Skeletal muscle satellite cell (primary cell): ENCODE measurements around the gene PDE1C.

Experiments
- H3K27me3 ChIP-seq: 2 replicates; pipeline ENCODE4 v1.7.0; 2013; ENCODE audit warnings: low read length; ENCODE audit not compliant: control insufficient read depth, insufficient read depth
- H3K36me3 ChIP-seq: 2 replicates; pipeline ENCODE4 v1.7.0; 2013; ENCODE audit warnings: mild to moderate bottlenecking, control low read depth, low read length; ENCODE audit not compliant: insufficient read depth
- H3K4me1 ChIP-seq: 2 replicates; pipeline ENCODE4 v1.7.0; 2013; ENCODE audit warnings: low read length; ENCODE audit not compliant: control insufficient read depth, insufficient read depth
- H3K4me2 ChIP-seq: 2 replicates; pipeline ENCODE4 v1.7.0; 2013; ENCODE audit warnings: mild to moderate bottlenecking, low read length
- H3K4me3 ChIP-seq: 2 replicates; pipeline ENCODE4 v1.7.0; 2013; ENCODE audit warnings: low read length
- H3K9ac ChIP-seq: 2 replicates; pipeline ENCODE4 v1.7.0; 2013; ENCODE audit warnings: mild to moderate bottlenecking, low read depth, low read length, moderate library complexity
- H3K9me3 ChIP-seq: replicated peaks from 2 replicates; pipeline ENCODE4 v1.7.0; 2013; ENCODE audit warnings: mild to moderate bottlenecking, control low read depth, low read length

Gene PDE1C

GRCh38 chr7:31957090-31957720, 113.0 kb downstream of the PDE1C start:
- Histone ChIP-seq H3K9me3 (peaks cover 2% of the 10 kb centered on the region), H3K4me3 (no peak overlapping the region), H3K4me2 (peak overlapping the region; percentile 43), H3K27me3 (no peaks in the 10 kb centered on the region), H3K36me3 (no peaks in the 10 kb centered on the region), H3K4me1 (peaks cover 21% of the 10 kb centered on the region), H3K9ac (no peak overlapping the region)

GRCh38 chr7:31955641-31956040, 114.6 kb downstream of the PDE1C start:
- Histone ChIP-seq H3K27me3 (no peaks in the 10 kb centered on the region), H3K36me3 (no peaks in the 10 kb centered on the region), H3K4me1 (peaks cover 25% of the 10 kb centered on the region), H3K4me2 (no peak overlapping the region), H3K9ac (no peak overlapping the region), H3K9me3 (peaks cover 2% of the 10 kb centered on the region), H3K4me3 (no peak overlapping the region)

GRCh38 chr7:31955021-31955420, 115.2 kb downstream of the PDE1C start:
- Histone ChIP-seq H3K4me2 (no peak overlapping the region), H3K27me3 (no peaks in the 10 kb centered on the region), H3K36me3 (no peaks in the 10 kb centered on the region), H3K4me1 (peaks cover 32% of the 10 kb centered on the region), H3K4me3 (no peak overlapping the region), H3K9ac (no peak overlapping the region), H3K9me3 (peaks cover 2% of the 10 kb centered on the region)

GRCh38 chr7:31954500-31954899, 115.7 kb downstream of the PDE1C start:
- Histone ChIP-seq H3K4me2 (no peak overlapping the region), H3K4me1 (peaks cover 33% of the 10 kb centered on the region), H3K4me3 (no peak overlapping the region), H3K27me3 (no peaks in the 10 kb centered on the region), H3K36me3 (no peaks in the 10 kb centered on the region), H3K9ac (no peak overlapping the region), H3K9me3 (peaks cover 2% of the 10 kb centered on the region)

- peaks cover 41% of the 10 kb centered on the region for H3K4me1 ChIP-seq
- H3K36me3 ChIP-seq = no peaks in the 10 kb centered on the region
- no peak overlapping the region for H3K4me2 ChIP-seq
- H3K9ac ChIP-seq = no peak overlapping the region
- H3K27me3 ChIP-seq = no peaks in the 10 kb centered on the region
- peaks cover 2% of the 10 kb centered on the region for H3K9me3 ChIP-seq
- no peak overlapping the region for H3K4me3 ChIP-seq
These were observed 116.8 kb downstream of the PDE1C start for GRCh38 chr7:31953432-31953831.

GRCh38 chr7:31950091-31950755, 120.0 kb downstream of the PDE1C start:
- H3K36me3 ChIP-seq = no peaks in the 10 kb centered on the region
- no peak overlapping the region for H3K9ac ChIP-seq
- no peaks in the 10 kb centered on the region for H3K27me3 ChIP-seq
- H3K9me3 ChIP-seq = peaks cover 3% of the 10 kb centered on the region
- no peak overlapping the region for H3K4me2 ChIP-seq
- no peak overlapping the region for H3K4me3 ChIP-seq
- peaks cover 32% of the 10 kb centered on the region for H3K4me1 ChIP-seq

- no peak overlapping the region for H3K4me3 ChIP-seq
- H3K27me3 ChIP-seq = no peaks in the 10 kb centered on the region
- H3K9me3 ChIP-seq = peaks cover 3% of the 10 kb centered on the region
- H3K36me3 ChIP-seq = no peaks in the 10 kb centered on the region
- peak overlapping the region; percentile 48 for H3K9ac ChIP-seq
- peaks cover 32% of the 10 kb centered on the region for H3K4me1 ChIP-seq
- peak overlapping the region; percentile 42 for H3K4me2 ChIP-seq
These were observed 122.2 kb downstream of the PDE1C start for GRCh38 chr7:31948029-31948428.

- Histone ChIP-seq H3K4me3 (no peak overlapping the region), H3K4me2 (no peak overlapping the region), H3K27me3 (no peaks in the 10 kb centered on the region), H3K9me3 (no peaks in the 10 kb centered on the region), H3K9ac (no peak overlapping the region), H3K4me1 (peaks cover 39% of the 10 kb centered on the region), H3K36me3 (no peaks in the 10 kb centered on the region)
These were observed 130.0 kb downstream of the PDE1C start for GRCh38 chr7:31940167-31940566.

GRCh38 chr7:31939076-31939475, 131.1 kb downstream of the PDE1C start:
- Histone ChIP-seq H3K36me3 (no peaks in the 10 kb centered on the region), H3K4me3 (peak overlapping the region; percentile 3), H3K9me3 (no peaks in the 10 kb centered on the region), H3K4me2 (peak overlapping the region; percentile 59), H3K27me3 (no peaks in the 10 kb centered on the region), H3K9ac (no peak overlapping the region), H3K4me1 (peaks cover 46% of the 10 kb centered on the region)

- H3K9ac ChIP-seq = no peak overlapping the region
- H3K4me3 ChIP-seq = peak overlapping the region; percentile 3
- peaks cover 48% of the 10 kb centered on the region for H3K4me1 ChIP-seq
- no peaks in the 10 kb centered on the region for H3K9me3 ChIP-seq
- H3K27me3 ChIP-seq = no peaks in the 10 kb centered on the region
- no peaks in the 10 kb centered on the region for H3K36me3 ChIP-seq
- peak overlapping the region; percentile 59 for H3K4me2 ChIP-seq
These were observed 131.6 kb downstream of the PDE1C start for GRCh38 chr7:31938650-31939049.

- H3K27me3 ChIP-seq = no peaks in the 10 kb centered on the region
- H3K36me3 ChIP-seq = no peaks in the 10 kb centered on the region
- H3K4me1 ChIP-seq = peaks cover 48% of the 10 kb centered on the region
- H3K9me3 ChIP-seq = no peaks in the 10 kb centered on the region
- H3K4me2 ChIP-seq = peak overlapping the region; percentile 46
- no peak overlapping the region for H3K4me3 ChIP-seq
- H3K9ac ChIP-seq = no peak overlapping the region
These were observed 132.2 kb downstream of the PDE1C start for GRCh38 chr7:31937982-31938381.
